Keratinocyte (primary cell): ENCODE results near the gene TMEM132D. TPM values are rescaled to one million over a fixed set of nuclear protein-coding genes. Genes with fewer than 3 reads are reported as not detected.

Experiments used
- DNase-seq: peaks from one replicate; pipeline ENCODE4 v3.0.0-alpha.2; 2011; ENCODE audit warnings: low read depth, missing footprints, low spot score
- FAIRE-seq: peaks from 2 replicates; lab custom pipeline; 2011; peaks lifted over from hg19 to GRCh38; lab: Jason Lieb, UNC
- H2AFZ ChIP-seq: 2 replicates; pipeline ENCODE4 v1.6.0; 2012; ENCODE audit warnings: low read length, control low read depth, inconsistent platforms; ENCODE audit not compliant: control insufficient read depth
- H3K27ac ChIP-seq: 2 replicates; pipeline ENCODE4 v1.5.1; 2011; ENCODE audit warnings: low read length; ENCODE audit not compliant: control insufficient read depth, insufficient read depth
- H3K27me3 ChIP-seq: 3 replicates; pipeline ENCODE4 v1.6.0; 2011; ENCODE audit warnings: low read length; ENCODE audit not compliant: control insufficient read depth, insufficient read depth; ENCODE audit errors: extremely low read depth
- H3K36me3 ChIP-seq, 2 experiments: 2 replicates in 1 of 2; 3 replicates in 1 of 2; pipeline ENCODE4 v1.5.1; 2011; ENCODE audit warnings: low read length in 2 of 2, mild to moderate bottlenecking in 1 of 2; ENCODE audit not compliant: control insufficient read depth in 2 of 2, insufficient read depth in 2 of 2; ENCODE audit errors: extremely low read depth in 1 of 2
- H3K4me1 ChIP-seq: 3 replicates; pipeline ENCODE4 v1.5.1; 2011; ENCODE audit warnings: low read length; ENCODE audit not compliant: control insufficient read depth, insufficient read depth; ENCODE audit errors: extremely low read depth
- H3K4me2 ChIP-seq: 3 replicates; pipeline ENCODE4 v1.6.0; 2011; ENCODE audit warnings: low read depth, low read length; ENCODE audit not compliant: control insufficient read depth, insufficient read depth; ENCODE audit errors: extremely low read depth
- H3K4me3 ChIP-seq, 3 experiments: fragments of 200-600 bp in 1 of 3; sonication (generic) in 1 of 3; 2 replicates in 2 of 3; 3 replicates in 1 of 3; pipeline ENCODE4 v1.5.1; 2011 to 2016; ENCODE audit warnings: low read length in 3 of 3, mild to moderate bottlenecking in 3 of 3, control low read depth in 2 of 3, inconsistent platforms in 1 of 3, low read depth in 1 of 3, mixed read lengths in 1 of 3, mixed run types in 1 of 3, moderate library complexity in 1 of 3; ENCODE audit not compliant: control insufficient read depth in 2 of 3, insufficient read depth in 2 of 3; ENCODE audit errors: extremely low read depth in 1 of 3
- H3K79me2 ChIP-seq: 2 replicates; pipeline ENCODE4 v1.6.0; 2012; ENCODE audit warnings: low read length; ENCODE audit not compliant: control insufficient read depth, insufficient read depth
- H3K9ac ChIP-seq: 3 replicates; pipeline ENCODE4 v1.6.0; 2011; ENCODE audit warnings: low read length; ENCODE audit not compliant: control insufficient read depth, insufficient read depth; ENCODE audit errors: extremely low read depth
- H3K9me1 ChIP-seq: 3 replicates; pipeline ENCODE4 v1.6.0; 2011; ENCODE audit warnings: low read length; ENCODE audit not compliant: control insufficient read depth, insufficient read depth; ENCODE audit errors: extremely low read depth
- H3K9me3 ChIP-seq: 2 replicates; pipeline ENCODE4 v1.5.1; 2012; ENCODE audit warnings: low read depth, low read length; ENCODE audit not compliant: control insufficient read depth
- H4K20me1 ChIP-seq: 3 replicates; pipeline ENCODE4 v1.6.0; 2011; ENCODE audit warnings: low read length; ENCODE audit not compliant: control insufficient read depth, insufficient read depth; ENCODE audit errors: extremely low read depth
- EZH2 ChIP-seq: IDR thresholded peaks from one replicate; pipeline ENCODE4 v1.6.1; 2012; ENCODE audit warnings: inconsistent platforms, mild to moderate bottlenecking, low read length, moderate library complexity
- dilution Hi-C: fragments of 300-500 bp; cut with MboI; formaldehyde crosslinking; loops from one replicate; pipeline ENCODE4 v1.7.0; 2020; ENCODE audit warnings: low sequenced_read_pairs; ENCODE audit not compliant: extremely low pct_ligation_motif_present
- polyA plus RNA-seq, 5 experiments: library from polyadenylated mRNA; depleted of rRNA in 3 of 5; stranded (reverse) in 3 of 5; stranded (forward) in 1 of 5; unstranded in 1 of 5; fragments of >200 nt; gene quantifications; 1 replicate in 1 of 5; 2 replicates in 3 of 5; 3 replicates in 1 of 5; pipeline versions ENCODE4 v1.2.1 to v1.2.3, GENCODE V29; 2011 to 2012; ENCODE audit warnings: missing spikeins in 2 of 5, low read depth in 1 of 5, low replicate concordance in 1 of 5
- TF ChIP-seq, protein P1 (sequence below), 3 experiments: IDR thresholded peaks in 1 of 3; conservative IDR thresholded peaks in 1 of 3; optimal IDR thresholded peaks in 1 of 3; 2 replicates in 2 of 3; 3 replicates in 1 of 3; pipeline versions ENCODE3 to v1.5.1; 2011; ENCODE audit warnings: low read length in 3 of 3, mild to moderate bottlenecking in 3 of 3, moderate library complexity in 2 of 3, control low read depth in 1 of 3, inconsistent platforms in 1 of 3; ENCODE audit not compliant: insufficient read depth in 2 of 3; ENCODE audit errors: extremely low read depth in 1 of 3

The TMEM132D gene
- polyA plus RNA-seq, 1 donor (not counting 4 experiments of a cell fraction or from before 2014, with no cell fraction given): not detected

DNA sequence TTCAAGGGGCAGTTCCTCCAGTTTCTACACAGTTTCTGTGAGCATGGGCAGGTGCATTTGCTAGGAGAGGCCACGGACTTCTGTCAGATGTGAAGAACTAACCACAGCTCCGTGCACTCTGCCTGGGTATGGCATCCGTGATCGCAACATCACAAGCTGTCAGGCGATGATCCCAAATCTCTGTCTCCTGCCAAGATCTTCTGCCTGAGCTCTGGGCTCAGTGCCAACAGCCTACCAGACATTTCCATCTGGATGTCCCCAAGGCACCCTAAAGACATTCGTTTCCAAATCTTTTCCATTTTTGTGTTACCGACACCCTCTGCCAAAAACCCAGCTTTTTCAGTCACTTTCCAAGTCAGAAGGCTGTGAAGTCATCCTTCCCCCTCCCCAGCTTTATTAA lies 758.4 kb downstream of the TMEM132D start:
- Histone ChIP-seq H3K36me3 (no peaks in the 10 kb centered on the region), H2AFZ (no peak overlapping the region), H3K79me2 (no peaks in the 10 kb centered on the region), H3K27ac (no peak overlapping the region), H3K27me3 (no peaks in the 10 kb centered on the region), H4K20me1 (no peaks in the 10 kb centered on the region), H3K9ac (no peak overlapping the region), H3K9me1 (no peaks in the 10 kb centered on the region), H3K4me2 (no peak overlapping the region), H3K4me3 (no peak overlapping the region), H3K4me1 (no peaks in the 10 kb centered on the region), H3K9me3 (peaks cover 3% of the 10 kb centered on the region)
- dilution Hi-C loops: no loop called here
- FAIRE-seq (no peak), DNase-seq (no peak)
- TF ChIP-seq EZH2: no peak
- TF ChIP-seq, protein P1, sequence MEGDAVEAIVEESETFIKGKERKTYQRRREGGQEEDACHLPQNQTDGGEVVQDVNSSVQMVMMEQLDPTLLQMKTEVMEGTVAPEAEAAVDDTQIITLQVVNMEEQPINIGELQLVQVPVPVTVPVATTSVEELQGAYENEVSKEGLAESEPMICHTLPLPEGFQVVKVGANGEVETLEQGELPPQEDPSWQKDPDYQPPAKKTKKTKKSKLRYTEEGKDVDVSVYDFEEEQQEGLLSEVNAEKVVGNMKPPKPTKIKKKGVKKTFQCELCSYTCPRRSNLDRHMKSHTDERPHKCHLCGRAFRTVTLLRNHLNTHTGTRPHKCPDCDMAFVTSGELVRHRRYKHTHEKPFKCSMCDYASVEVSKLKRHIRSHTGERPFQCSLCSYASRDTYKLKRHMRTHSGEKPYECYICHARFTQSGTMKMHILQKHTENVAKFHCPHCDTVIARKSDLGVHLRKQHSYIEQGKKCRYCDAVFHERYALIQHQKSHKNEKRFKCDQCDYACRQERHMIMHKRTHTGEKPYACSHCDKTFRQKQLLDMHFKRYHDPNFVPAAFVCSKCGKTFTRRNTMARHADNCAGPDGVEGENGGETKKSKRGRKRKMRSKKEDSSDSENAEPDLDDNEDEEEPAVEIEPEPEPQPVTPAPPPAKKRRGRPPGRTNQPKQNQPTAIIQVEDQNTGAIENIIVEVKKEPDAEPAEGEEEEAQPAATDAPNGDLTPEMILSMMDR (optimal IDR thresholded peaks at IDR 0.05 in 1 of 3, IDR thresholded peaks at IDR 0.05 in 1 of 3, conservative IDR thresholded peaks at IDR 0.05 in 1 of 3; ENCODE audit: extremely low read depth in 1 of 3, insufficient read depth in 2 of 3, low read length in 3 of 3): no peak

DNA sequence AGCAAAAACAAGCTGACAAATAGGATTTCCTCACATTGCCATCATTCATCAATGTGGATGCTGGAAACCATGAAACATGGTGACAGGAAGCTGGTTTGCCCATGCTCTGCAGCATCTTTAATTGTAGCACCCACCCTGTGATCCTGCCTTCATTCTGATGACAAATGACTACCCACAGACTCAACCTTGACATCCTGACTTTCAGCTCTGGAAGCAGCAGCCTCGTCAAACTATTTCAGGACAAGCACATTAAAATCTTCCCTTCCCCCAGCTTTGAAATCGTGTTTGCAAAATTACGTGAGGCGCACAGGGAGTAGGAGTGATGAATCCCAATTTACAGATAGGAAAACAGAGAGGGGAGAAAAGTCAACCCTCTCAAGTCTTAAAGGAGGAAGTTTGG lies 765.0 kb downstream of the TMEM132D start:
- Histone ChIP-seq H4K20me1 (no peaks in the 10 kb centered on the region), H3K4me2 (no peak overlapping the region), H2AFZ (no peak overlapping the region), H3K4me3 (no peak overlapping the region), H3K27ac (no peak overlapping the region), H3K4me1 (no peaks in the 10 kb centered on the region), H3K9me1 (no peaks in the 10 kb centered on the region), H3K9me3 (peaks cover 14% of the 10 kb centered on the region), H3K9ac (no peak overlapping the region), H3K27me3 (no peaks in the 10 kb centered on the region), H3K79me2 (no peaks in the 10 kb centered on the region), H3K36me3 (no peaks in the 10 kb centered on the region)
- dilution Hi-C loops: no loop called here
- TF ChIP-seq, protein P1 (optimal IDR thresholded peaks at IDR 0.05 in 1 of 3, IDR thresholded peaks at IDR 0.05 in 1 of 3, conservative IDR thresholded peaks at IDR 0.05 in 1 of 3; ENCODE audit: extremely low read depth in 1 of 3, insufficient read depth in 2 of 3, low read length in 3 of 3): no peak
- TF ChIP-seq EZH2: no peak
- FAIRE-seq (no peak), DNase-seq (no peak)
